Sigmoid colon (tissue), 4 donors: ENCODE data around the gene MZT2A.
"Not testable (repeated sequence)": the region's sequence is repeated elsewhere in the genome, so short reads cannot be mapped to it uniquely, and the experiment has no call there.

Source experiments
- EP300 ChIP-seq, 4 donors: sonication (generic); formaldehyde crosslinking; IDR thresholded peaks; one replicate each; pipeline ENCODE4 v1.6.1; 2017; ENCODE audit warnings: antibody characterized with exemption in 4 of 4
- POLR2A ChIP-seq, 2 donors: fragments of 450-650 bp; IDR thresholded peaks; one replicate each; pipeline ENCODE4 v1.6.1; 2016; ENCODE audit warnings: antibody characterized with exemption in 2 of 2, mild to moderate bottlenecking in 2 of 2, moderate library complexity in 2 of 2
- POLR2AphosphoS5 ChIP-seq, 4 donors: sonication (generic); formaldehyde crosslinking; IDR thresholded peaks; one replicate each; pipeline ENCODE4 v1.6.1; 2017; ENCODE audit warnings: antibody characterized with exemption in 4 of 4
- TF ChIP-seq, protein P1 (sequence below), 4 experiments: fragments of 450-650 bp in 3 of 4; fragments of 200-600 bp in 1 of 4; IDR thresholded peaks; one replicate each; pipeline ENCODE4 v1.5.1; 2016 to 2019; ENCODE audit warnings: antibody characterized with exemption in 4 of 4, mild to moderate bottlenecking in 3 of 4, moderate library complexity in 2 of 4

DNA sequence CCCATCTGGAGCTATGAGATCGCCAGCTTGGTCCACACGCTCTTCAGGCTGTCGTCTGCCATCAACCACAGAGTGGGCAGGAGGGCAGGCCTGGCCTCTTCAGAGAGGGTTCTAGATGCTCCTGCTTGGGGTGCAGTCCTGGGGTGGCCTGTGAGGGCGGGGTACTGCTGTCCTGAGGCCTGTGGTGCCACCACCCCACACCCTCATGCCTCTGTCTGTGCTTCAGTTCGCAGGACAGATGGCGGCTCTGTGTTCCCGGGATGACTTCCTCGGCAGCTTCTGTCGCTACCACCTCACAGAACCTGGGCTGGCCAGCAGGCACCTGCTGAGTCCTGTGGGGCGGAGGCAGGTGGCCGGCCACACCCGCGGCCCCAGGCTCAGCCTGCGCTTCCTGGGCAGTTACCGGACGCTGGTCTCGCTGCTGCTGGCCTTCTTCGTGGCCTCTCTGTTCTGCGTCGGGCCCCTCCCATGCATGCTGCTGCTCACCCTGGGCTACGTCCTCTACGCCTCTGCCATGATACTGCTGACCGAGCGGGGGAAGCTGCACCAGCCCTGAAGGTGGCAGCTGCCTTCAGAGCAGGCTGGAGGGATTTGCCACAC lies 27.8 kb upstream of the MZT2A start:
- TF ChIP-seq, protein P1, sequence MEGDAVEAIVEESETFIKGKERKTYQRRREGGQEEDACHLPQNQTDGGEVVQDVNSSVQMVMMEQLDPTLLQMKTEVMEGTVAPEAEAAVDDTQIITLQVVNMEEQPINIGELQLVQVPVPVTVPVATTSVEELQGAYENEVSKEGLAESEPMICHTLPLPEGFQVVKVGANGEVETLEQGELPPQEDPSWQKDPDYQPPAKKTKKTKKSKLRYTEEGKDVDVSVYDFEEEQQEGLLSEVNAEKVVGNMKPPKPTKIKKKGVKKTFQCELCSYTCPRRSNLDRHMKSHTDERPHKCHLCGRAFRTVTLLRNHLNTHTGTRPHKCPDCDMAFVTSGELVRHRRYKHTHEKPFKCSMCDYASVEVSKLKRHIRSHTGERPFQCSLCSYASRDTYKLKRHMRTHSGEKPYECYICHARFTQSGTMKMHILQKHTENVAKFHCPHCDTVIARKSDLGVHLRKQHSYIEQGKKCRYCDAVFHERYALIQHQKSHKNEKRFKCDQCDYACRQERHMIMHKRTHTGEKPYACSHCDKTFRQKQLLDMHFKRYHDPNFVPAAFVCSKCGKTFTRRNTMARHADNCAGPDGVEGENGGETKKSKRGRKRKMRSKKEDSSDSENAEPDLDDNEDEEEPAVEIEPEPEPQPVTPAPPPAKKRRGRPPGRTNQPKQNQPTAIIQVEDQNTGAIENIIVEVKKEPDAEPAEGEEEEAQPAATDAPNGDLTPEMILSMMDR (IDR thresholded peaks at IDR 0.05): not testable (repeated sequence)
- not testable (repeated sequence) for TF ChIP-seq POLR2AphosphoS5, POLR2A, EP300 (IDR thresholded peaks at IDR 0.05)
